Ectodermal cell (in vitro differentiated cells): ENCODE data around the gene KNDC1.

Experiments used
- H3K27ac ChIP-seq: 2 replicates; pipeline ENCODE4 v1.7.0; 2013; ENCODE audit warnings: mild to moderate bottlenecking, low read depth, low read length; ENCODE audit not compliant: insufficient read depth, poor library complexity, severe bottlenecking
- H3K27me3 ChIP-seq: 2 replicates; pipeline ENCODE4 v1.7.0; 2013; ENCODE audit warnings: mild to moderate bottlenecking, low read length; ENCODE audit not compliant: insufficient read depth, control insufficient read depth, poor library complexity, severe bottlenecking
- H3K36me3 ChIP-seq: one replicate; pipeline ENCODE4 v1.7.0; 2013; ENCODE audit warnings: low read length; ENCODE audit not compliant: control insufficient read depth, insufficient read depth
- H3K4me1 ChIP-seq: one replicate; pipeline ENCODE4 v1.7.0; 2013; ENCODE audit warnings: low read length; ENCODE audit not compliant: control insufficient read depth, insufficient read depth
- H3K4me3 ChIP-seq: 2 replicates; pipeline ENCODE4 v1.7.0; 2013; ENCODE audit warnings: low read depth, low read length, control low read depth; ENCODE audit not compliant: insufficient read depth
- H3K9me3 ChIP-seq: 2 replicates; pipeline ENCODE4 v1.7.0; 2013; ENCODE audit warnings: mild to moderate bottlenecking, low read length, moderate library complexity; ENCODE audit not compliant: control insufficient read depth
- WGBS, 2 experiments: methylation state at CpG; one replicate each; pipeline ENCODE4 v1.1.7; 2013; ENCODE audit warnings: missing lambda C conversion rate in 2 of 2; 5-methylcytosine and 5-hydroxymethylcytosine counted together

The KNDC1 gene

DNA sequence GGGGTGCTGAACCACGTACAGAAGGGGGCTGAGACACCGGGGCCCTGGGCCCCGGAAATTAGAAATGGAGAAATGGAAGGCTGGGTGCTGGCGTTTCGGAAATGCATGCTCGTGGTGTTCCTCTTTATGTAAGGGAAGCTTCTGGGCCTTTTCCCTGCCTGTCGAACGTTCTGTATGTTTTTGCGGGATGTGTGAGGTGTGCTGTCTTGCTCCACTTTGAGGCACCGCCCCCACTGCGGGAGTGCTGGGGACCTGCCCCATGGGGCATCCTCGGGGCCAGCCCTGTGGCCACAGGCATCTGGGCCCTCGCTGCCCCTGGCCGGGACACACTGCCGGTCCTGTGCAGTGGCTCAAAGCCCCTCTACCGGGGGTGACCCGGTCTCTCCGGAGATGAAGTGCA is 75.9 kb downstream of the KNDC1 start:
- Histone ChIP-seq H3K36me3 (no peaks in the 10 kb centered on the region), H3K4me1 (peaks cover 31% of the 10 kb centered on the region), H3K27me3 (peaks cover 88% of the 10 kb centered on the region), H3K9me3 (no peaks in the 10 kb centered on the region), H3K4me3 (no peak overlapping the region), H3K27ac (no peak overlapping the region)
- WGBS, 2 experiments, result 5% methylated on average over 18 of the region's 18 CpGs

DNA sequence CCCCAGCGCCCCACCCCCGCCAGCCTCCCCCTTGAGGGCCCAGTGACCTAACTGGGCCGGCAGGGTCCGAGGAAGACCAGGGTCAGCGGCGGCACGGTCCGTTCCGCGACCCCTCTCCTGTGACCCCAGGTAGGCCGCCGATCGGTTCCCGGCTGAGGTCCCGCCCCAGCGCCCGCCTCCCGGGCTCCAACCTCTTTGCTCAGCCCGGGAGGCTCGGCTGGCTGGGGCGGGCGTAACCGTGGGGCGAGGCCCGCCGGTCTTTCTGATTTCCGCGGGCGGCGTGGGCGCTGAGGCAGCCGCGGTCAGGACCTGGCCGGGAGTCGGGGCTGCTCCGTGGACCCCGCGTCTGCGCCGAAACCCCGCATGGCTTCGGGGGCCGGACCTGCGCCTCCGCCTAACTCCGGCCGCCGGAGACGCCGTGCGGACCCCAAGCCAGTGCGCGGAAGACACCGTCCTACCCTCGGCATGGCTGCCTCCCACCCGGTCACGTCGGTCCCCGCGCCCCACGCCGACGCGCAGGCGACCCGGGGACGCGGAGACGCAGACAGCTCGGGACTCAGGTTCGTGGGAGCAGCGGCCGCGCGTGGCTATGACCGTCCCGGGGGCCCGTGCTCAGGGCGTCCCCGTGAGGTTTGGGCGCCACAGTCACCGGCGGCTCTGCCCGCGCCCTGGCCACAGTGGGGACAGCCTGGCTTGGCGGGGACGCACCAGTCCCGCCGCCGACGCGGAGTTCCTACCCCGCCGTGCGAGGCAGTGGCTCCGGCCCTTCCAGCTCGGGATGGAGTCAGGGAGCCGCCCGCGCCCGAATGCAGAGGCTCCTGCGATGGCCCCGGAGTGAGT is 76.6 kb downstream of the KNDC1 start:
- 2% methylated on average over 102 to 103 of the region's 103 CpGs for WGBS, 2 experiments
- peaks cover 31% of the 10 kb centered on the region for H3K4me1 ChIP-seq
- H3K4me3 ChIP-seq, result peak overlapping the region; percentile 18
- no peaks in the 10 kb centered on the region for H3K36me3 ChIP-seq
- no peak overlapping the region for H3K27ac ChIP-seq
- H3K9me3 ChIP-seq, result no peaks in the 10 kb centered on the region
- peaks cover 81% of the 10 kb centered on the region for H3K27me3 ChIP-seq

DNA sequence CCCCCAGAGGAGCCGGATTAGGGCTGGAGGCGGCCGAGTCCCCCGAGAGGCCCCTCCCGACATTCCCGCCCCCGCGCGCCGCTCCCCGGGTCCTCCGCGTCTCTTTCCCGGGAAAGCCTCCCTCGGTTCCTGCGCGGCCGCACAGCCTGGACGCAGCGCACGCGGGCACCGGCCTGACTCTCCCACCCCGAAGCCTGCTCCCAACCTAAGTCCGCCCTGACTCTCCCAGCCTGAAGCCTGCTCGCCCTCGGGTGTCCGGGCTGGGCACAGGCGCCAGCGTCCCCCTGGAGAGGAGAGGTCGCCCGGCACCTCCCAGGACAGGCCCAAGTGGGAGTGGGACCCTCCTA is 77.2 kb downstream of the KNDC1 start:
- Histone ChIP-seq H3K36me3 (no peaks in the 10 kb centered on the region), H3K4me3 (peak overlapping the region; percentile 16), H3K27me3 (peaks cover 75% of the 10 kb centered on the region), H3K9me3 (no peaks in the 10 kb centered on the region), H3K4me1 (peaks cover 31% of the 10 kb centered on the region), H3K27ac (no peak overlapping the region)
- WGBS, 2 experiments, result 1 to 2% methylated on average over 32 of the region's 32 CpGs

DNA sequence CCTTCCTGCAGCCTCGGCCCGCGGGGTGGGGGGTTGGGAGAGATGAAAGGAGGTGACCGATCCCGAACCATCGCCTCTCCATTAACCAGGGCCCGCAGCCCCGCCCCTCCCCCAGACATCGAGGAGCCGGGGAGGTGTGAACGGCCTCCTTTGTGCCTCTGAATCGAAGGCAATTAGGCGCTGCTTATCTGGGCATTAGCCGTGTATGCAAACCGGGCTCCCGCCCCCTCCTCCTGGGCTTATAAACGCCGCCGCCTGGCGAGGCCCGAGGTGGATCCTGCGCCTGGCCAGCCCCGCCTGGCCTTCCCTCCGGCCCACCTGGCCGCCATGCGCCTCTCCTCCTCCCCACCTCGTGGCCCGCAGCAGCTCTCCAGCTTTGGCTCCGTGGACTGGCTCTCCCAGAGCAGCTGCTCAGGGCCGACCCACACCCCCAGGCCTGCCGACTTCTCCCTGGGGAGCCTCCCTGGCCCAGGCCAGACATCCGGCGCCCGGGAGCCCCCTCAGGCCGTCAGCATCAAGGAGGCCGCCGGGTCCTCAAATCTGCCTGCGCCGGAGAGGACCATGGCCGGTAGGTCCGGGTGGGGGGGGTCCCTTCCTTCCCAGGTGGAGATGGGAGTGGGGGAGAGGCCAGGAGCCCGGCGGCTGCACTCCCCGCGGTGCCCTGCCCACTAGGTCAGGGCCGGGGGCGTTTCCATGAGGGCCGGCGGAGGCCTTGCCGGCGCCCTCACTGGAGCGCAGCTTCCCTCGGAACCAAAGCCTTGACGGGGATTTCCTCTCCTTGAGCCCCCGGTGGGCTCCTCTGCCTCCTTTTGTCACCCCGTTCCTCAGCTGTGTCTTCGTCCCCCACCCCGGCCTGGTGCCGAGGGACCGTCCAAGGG is 77.8 kb downstream of the KNDC1 start, which contains the start of gene VENTX:
VENTX (plus strand) TSS at position 268 of the 878 bp plus-strand sequence; CDS start at position 328, 60 bp downstream.
- H3K9me3 ChIP-seq, result no peaks in the 10 kb centered on the region
- H3K4me3 ChIP-seq, result peak within 1 kb of the TSS; percentile 16
- no peaks in the 10 kb centered on the region for H3K36me3 ChIP-seq
- peaks cover 31% of the 10 kb centered on the region for H3K4me1 ChIP-seq
- WGBS, 2 experiments, result 1% methylated on average over 60 of the region's 60 CpGs
- H3K27ac ChIP-seq, result no peak within 1 kb of the TSS
- peaks cover 69% of the 10 kb centered on the region for H3K27me3 ChIP-seq

DNA sequence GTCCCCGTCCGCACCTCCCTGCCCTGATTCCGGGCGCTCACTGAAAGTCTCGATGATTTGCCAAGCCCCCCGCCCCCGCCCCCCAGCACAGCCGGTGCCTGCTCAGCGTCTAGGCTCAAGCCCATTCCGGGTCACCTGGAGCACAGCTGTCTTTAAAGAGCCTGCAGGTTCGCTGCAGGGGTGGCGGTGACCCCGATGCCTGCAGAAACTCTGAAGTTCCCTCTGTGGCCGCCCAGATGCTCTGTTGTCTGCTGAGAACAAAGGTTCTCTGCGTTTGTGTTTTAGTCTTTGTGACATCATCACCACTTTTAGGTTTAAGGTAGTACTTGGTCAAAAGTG is 78.4 kb downstream of the KNDC1 start:
- H3K4me1 ChIP-seq, result peaks cover 31% of the 10 kb centered on the region
- no peaks in the 10 kb centered on the region for H3K36me3 ChIP-seq
- peak overlapping the region; percentile 6 for H3K4me3 ChIP-seq
- peaks cover 63% of the 10 kb centered on the region for H3K27me3 ChIP-seq
- no peaks in the 10 kb centered on the region for H3K9me3 ChIP-seq
- H3K27ac ChIP-seq, result no peak overlapping the region
- WGBS, 2 experiments, result 5 to 8% methylated on average over 15 of the region's 15 CpGs

DNA sequence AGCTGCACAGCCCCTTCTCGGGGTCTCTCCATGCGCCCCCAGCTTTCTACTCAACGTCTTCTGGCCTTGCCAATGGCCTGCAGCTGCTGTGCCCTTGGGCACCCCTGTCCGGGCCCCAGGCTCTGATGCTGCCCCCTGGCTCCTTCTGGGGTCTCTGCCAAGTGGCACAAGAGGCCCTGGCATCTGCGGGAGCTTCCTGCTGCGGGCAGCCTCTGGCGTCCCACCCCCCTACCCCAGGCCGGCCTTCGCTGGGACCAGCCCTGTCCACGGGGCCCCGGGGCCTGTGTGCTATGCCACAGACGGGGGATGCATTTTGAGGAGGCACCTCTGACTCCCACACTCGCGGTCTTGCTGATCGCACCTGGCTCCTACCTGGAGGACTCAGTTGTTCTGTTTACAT is 80.0 kb downstream of the KNDC1 start:
- no peaks in the 10 kb centered on the region for H3K9me3 ChIP-seq
- peaks cover 47% of the 10 kb centered on the region for H3K27me3 ChIP-seq
- H3K27ac ChIP-seq, result no peak overlapping the region
- H3K36me3 ChIP-seq, result no peaks in the 10 kb centered on the region
- 93 to 96% methylated on average over 15 of the region's 15 CpGs for WGBS, 2 experiments
- H3K4me3 ChIP-seq, result no peak overlapping the region
- H3K4me1 ChIP-seq, result peaks cover 31% of the 10 kb centered on the region

DNA sequence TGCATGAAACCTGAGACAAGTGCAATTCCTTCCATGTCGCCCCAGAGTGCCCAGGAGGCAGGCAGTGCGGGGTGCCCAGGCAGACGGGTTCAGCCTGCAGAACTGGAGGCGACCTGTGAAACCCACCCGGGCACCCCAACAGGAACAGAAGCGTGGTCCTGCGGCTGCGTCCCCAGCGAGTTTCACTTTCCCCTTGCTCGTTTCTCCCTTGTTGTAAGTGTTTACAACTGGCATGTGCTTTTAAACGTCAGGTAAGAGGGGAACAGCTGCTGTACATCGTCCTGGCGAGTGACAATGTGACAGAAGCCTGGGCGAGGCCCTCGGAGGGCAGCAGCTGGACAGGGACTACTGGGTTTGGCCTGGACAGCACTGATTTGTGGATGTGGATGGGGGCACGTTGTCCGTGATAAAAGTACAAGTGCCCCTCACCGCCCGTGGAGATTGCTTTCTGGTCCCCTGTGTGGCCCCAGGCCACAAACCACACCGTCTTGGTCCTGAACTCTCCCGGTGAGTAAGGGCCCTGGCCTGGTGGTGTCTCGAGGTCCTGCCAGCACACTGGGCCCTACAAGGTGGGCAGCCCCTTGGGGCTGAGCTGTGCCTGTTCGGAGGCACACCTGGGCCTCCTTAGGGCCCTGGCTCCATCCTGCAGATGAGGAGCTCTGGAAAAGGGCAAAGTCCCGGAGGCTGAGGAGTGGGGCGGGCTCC is 81.6 kb downstream of the KNDC1 start:
- 92 to 93% methylated on average over 25 of the region's 25 CpGs for WGBS, 2 experiments
- Histone ChIP-seq H3K9me3 (no peaks in the 10 kb centered on the region), H3K4me1 (peaks cover 19% of the 10 kb centered on the region), H3K27ac (no peak overlapping the region), H3K4me3 (no peak overlapping the region), H3K27me3 (peaks cover 31% of the 10 kb centered on the region), H3K36me3 (no peaks in the 10 kb centered on the region)

DNA sequence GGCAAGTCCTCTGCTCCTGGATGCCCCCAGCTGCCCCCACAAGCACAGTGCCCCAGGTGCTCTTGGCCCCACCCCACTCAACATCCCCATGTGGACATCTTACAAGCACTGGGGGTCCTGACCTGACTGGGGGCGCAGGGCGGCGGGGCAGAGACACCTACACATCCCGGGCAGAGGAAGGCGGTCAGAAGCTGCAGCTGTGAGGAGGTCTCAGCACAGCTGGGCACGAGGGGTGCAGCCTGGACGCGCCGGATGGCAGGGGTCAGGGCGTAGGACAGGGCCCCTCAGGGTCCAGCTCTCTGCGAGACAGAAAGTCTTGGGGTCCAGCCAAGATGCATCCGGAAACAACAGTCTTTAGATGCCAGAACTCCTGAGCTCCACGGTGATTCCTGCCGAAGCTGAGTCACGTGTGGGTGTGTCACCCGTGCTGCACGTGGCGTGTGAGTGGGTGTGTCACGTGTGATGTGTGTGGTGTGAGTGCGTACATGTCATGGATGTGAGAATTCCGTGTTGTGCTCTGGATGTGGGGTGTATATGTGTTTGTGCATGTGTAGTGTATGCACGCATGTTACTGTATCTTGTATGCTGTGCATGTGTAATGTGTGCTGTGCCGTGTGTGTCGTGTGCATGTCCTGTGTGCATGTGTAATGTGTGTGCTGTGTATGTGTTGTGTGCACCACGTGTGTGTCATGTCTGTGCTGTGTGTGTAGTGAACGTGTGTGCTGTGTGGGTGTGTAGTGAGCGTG is 82.8 kb downstream of the KNDC1 start:
- H3K27me3 ChIP-seq, result peaks cover 19% of the 10 kb centered on the region
- 93 to 94% methylated on average over 27 of the region's 27 CpGs for WGBS, 2 experiments

DNA sequence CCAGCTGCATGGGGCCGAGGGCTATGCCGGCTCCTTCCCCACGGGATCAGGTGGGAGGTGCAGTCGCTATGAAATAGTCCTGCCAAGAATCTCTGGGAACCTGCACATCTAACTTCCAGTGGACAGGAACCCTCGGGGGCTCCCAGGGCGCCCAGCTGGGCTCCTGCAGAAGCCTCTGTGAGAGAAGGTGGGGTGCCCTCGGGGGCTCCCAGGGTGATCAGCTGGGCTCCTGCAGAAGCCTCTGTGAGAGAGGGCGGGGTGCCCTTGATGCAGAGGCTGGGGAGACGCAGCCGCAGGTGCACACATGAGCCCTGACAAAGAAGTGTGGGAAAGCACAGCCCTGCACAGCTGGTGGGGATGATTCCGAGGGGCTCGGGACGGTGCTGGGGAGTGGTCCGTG is 83.6 kb downstream of the KNDC1 start:
- H3K4me1 ChIP-seq, result peaks cover 9% of the 10 kb centered on the region
- H3K4me3 ChIP-seq, result no peak overlapping the region
- peaks cover 11% of the 10 kb centered on the region for H3K27me3 ChIP-seq
- no peak overlapping the region for H3K27ac ChIP-seq
- no peaks in the 10 kb centered on the region for H3K36me3 ChIP-seq
- WGBS, 2 experiments, result 86 to 88% methylated on average over 14 of the region's 14 CpGs
- H3K9me3 ChIP-seq, result no peaks in the 10 kb centered on the region

More for the DNA sequence above, 82.8 kb downstream of the KNDC1 start:
- no peak overlapping the region for H3K27ac ChIP-seq
- H3K4me1 ChIP-seq, result peaks cover 17% of the 10 kb centered on the region
- no peaks in the 10 kb centered on the region for H3K9me3 ChIP-seq
- no peaks in the 10 kb centered on the region for H3K36me3 ChIP-seq
- H3K4me3 ChIP-seq, result no peak overlapping the region
